ENCODE measurements around the gene AKR1B1.

DNA sequence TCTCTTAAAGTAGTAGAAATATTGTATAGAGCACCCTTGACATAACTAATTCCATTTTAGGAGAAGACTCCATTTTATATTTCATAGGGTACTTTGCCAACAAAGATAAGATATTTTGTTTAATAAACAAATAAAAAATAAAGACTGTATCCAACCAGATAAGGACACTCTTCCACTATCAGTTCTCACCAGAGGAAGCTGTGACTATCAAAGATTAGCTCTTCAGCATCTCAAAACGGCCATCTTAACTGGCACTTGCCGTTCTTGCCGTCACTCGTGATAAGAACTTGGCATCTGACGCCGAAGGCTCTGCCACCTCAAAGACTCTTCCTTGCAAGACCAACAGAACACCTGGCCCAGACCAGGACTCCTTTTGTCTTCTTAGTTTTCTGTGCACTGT is 26.3 kb upstream of the AKR1B1 start:
- TF ChIP-seq, protein P1, sequence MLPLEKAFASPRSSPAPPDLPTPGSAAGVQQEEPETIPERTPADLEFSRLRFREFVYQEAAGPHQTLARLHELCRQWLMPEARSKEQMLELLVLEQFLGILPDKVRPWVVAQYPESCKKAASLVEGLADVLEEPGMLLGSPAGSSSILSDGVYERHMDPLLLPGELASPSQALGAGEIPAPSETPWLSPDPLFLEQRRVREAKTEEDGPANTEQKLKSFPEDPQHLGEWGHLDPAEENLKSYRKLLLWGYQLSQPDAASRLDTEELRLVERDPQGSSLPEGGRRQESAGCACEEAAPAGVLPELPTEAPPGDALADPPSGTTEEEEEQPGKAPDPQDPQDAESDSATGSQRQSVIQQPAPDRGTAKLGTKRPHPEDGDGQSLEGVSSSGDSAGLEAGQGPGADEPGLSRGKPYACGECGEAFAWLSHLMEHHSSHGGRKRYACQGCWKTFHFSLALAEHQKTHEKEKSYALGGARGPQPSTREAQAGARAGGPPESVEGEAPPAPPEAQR (tag by site-specific recombination; IDR thresholded peaks at IDR 0.05): no peak
- TF ChIP-seq, protein P2, sequence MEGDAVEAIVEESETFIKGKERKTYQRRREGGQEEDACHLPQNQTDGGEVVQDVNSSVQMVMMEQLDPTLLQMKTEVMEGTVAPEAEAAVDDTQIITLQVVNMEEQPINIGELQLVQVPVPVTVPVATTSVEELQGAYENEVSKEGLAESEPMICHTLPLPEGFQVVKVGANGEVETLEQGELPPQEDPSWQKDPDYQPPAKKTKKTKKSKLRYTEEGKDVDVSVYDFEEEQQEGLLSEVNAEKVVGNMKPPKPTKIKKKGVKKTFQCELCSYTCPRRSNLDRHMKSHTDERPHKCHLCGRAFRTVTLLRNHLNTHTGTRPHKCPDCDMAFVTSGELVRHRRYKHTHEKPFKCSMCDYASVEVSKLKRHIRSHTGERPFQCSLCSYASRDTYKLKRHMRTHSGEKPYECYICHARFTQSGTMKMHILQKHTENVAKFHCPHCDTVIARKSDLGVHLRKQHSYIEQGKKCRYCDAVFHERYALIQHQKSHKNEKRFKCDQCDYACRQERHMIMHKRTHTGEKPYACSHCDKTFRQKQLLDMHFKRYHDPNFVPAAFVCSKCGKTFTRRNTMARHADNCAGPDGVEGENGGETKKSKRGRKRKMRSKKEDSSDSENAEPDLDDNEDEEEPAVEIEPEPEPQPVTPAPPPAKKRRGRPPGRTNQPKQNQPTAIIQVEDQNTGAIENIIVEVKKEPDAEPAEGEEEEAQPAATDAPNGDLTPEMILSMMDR (tag by site-specific recombination; IDR thresholded peaks at IDR 0.05): no peak
- TF ChIP-seq, protein P3, sequence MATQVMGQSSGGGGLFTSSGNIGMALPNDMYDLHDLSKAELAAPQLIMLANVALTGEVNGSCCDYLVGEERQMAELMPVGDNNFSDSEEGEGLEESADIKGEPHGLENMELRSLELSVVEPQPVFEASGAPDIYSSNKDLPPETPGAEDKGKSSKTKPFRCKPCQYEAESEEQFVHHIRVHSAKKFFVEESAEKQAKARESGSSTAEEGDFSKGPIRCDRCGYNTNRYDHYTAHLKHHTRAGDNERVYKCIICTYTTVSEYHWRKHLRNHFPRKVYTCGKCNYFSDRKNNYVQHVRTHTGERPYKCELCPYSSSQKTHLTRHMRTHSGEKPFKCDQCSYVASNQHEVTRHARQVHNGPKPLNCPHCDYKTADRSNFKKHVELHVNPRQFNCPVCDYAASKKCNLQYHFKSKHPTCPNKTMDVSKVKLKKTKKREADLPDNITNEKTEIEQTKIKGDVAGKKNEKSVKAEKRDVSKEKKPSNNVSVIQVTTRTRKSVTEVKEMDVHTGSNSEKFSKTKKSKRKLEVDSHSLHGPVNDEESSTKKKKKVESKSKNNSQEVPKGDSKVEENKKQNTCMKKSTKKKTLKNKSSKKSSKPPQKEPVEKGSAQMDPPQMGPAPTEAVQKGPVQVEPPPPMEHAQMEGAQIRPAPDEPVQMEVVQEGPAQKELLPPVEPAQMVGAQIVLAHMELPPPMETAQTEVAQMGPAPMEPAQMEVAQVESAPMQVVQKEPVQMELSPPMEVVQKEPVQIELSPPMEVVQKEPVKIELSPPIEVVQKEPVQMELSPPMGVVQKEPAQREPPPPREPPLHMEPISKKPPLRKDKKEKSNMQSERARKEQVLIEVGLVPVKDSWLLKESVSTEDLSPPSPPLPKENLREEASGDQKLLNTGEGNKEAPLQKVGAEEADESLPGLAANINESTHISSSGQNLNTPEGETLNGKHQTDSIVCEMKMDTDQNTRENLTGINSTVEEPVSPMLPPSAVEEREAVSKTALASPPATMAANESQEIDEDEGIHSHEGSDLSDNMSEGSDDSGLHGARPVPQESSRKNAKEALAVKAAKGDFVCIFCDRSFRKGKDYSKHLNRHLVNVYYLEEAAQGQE (tag by site-specific recombination; IDR thresholded peaks at IDR 0.05): no peak
- no peak for TF ChIP-seq ZNF664 (tag by site-specific recombination; IDR thresholded peaks at IDR 0.05)
- TF ChIP-seq MYNN (tag by site-specific recombination; IDR thresholded peaks at IDR 0.05; ENCODE audit: borderline replicate concordance): no peak
- TF ChIP-seq, protein P4, sequence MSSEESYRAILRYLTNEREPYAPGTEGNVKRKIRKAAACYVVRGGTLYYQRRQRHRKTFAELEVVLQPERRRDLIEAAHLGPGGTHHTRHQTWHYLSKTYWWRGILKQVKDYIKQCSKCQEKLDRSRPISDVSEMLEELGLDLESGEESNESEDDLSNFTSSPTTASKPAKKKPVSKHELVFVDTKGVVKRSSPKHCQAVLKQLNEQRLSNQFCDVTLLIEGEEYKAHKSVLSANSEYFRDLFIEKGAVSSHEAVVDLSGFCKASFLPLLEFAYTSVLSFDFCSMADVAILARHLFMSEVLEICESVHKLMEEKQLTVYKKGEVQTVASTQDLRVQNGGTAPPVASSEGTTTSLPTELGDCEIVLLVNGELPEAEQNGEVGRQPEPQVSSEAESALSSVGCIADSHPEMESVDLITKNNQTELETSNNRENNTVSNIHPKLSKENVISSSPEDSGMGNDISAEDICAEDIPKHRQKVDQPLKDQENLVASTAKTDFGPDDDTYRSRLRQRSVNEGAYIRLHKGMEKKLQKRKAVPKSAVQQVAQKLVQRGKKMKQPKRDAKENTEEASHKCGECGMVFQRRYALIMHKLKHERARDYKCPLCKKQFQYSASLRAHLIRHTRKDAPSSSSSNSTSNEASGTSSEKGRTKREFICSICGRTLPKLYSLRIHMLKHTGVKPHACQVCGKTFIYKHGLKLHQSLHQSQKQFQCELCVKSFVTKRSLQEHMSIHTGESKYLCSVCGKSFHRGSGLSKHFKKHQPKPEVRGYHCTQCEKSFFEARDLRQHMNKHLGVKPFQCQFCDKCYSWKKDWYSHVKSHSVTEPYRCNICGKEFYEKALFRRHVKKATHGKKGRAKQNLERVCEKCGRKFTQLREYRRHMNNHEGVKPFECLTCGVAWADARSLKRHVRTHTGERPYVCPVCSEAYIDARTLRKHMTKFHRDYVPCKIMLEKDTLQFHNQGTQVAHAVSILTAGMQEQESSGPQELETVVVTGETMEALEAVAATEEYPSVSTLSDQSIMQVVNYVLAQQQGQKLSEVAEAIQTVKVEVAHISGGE (tag by site-specific recombination; conservative IDR thresholded peaks at IDR 0.05; ENCODE audit: low read depth): no peak
- no peak for TF ChIP-seq ZNF214 (tag by site-specific recombination; IDR thresholded peaks at IDR 0.05; ENCODE audit: borderline replicate concordance)
- no peak for TF ChIP-seq ZFP3 (tag by site-specific recombination; IDR thresholded peaks at IDR 0.05; ENCODE audit: low read depth)
- TF ChIP-seq, protein P5, sequence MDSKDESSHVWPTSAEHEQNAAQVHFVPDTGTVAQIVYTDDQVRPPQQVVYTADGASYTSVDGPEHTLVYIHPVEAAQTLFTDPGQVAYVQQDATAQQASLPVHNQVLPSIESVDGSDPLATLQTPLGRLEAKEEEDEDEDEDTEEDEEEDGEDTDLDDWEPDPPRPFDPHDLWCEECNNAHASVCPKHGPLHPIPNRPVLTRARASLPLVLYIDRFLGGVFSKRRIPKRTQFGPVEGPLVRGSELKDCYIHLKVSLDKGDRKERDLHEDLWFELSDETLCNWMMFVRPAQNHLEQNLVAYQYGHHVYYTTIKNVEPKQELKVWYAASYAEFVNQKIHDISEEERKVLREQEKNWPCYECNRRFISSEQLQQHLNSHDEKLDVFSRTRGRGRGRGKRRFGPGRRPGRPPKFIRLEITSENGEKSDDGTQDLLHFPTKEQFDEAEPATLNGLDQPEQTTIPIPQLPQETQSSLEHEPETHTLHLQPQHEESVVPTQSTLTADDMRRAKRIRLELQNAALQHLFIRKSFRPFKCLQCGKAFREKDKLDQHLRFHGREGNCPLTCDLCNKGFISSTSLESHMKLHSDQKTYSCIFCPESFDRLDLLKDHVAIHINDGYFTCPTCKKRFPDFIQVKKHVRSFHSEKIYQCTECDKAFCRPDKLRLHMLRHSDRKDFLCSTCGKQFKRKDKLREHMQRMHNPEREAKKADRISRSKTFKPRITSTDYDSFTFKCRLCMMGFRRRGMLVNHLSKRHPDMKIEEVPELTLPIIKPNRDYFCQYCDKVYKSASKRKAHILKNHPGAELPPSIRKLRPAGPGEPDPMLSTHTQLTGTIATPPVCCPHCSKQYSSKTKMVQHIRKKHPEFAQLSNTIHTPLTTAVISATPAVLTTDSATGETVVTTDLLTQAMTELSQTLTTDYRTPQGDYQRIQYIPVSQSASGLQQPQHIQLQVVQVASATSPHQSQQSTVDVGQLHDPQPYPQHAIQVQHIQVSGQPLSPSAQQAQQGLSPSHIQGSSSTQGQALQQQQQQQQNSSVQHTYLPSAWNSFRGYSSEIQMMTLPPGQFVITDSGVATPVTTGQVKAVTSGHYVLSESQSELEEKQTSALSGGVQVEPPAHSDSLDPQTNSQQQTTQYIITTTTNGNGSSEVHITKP (tag by site-specific recombination; IDR thresholded peaks at IDR 0.05): no peak
- no peak for TF ChIP-seq KLF8 (tag by site-specific recombination; IDR thresholded peaks at IDR 0.05)
- TF ChIP-seq ZNF548 (tag by site-specific recombination; IDR thresholded peaks at IDR 0.05): no peak
